Measurements from ENCODE around the gene JOSD2. TPM values are rescaled to one million over a fixed set of nuclear protein-coding genes. Genes with fewer than 3 reads are reported as not detected.

Gene JOSD2
- total and polyA plus RNA-seq, 2 donors (not counting 3 experiments of a cell fraction or from before 2014, with no cell fraction given): 37.4 to 62.8 TPM

- Histone ChIP-seq H3K4me1 (ENCODE audit: control insufficient read depth, extremely low read depth, insufficient read depth, low read length) (no peaks in the 10 kb centered on the region), H3K4me2 (ENCODE audit: insufficient read depth, low read length) (no peak overlapping the region), H3K79me2 (ENCODE audit: control insufficient read depth, insufficient read depth, low read length) (no peaks in the 10 kb centered on the region), H3K9ac (replicated peaks; ENCODE audit: extremely low read depth, insufficient read depth, low read length) (no peak overlapping the region), H2AFZ (ENCODE audit: low read depth, low read length) (no peak overlapping the region), H3K36me3 (ENCODE audit: control insufficient read depth in 2 of 2, extremely low read depth in 1 of 2, insufficient read depth in 2 of 2, low read length in 2 of 2) (no peaks in the 10 kb centered on the region), H3K4me3 (replicated peaks in 1 of 3; ENCODE audit: insufficient read depth in 1 of 3, low read depth in 1 of 3, low read length in 3 of 3) (no peak overlapping the region), H3K27ac (ENCODE audit: insufficient read depth, low read depth, low read length) (no peak overlapping the region), H3K9me1 (replicated peaks; ENCODE audit: control insufficient read depth, extremely low read depth, insufficient read depth, low read length) (no peaks in the 10 kb centered on the region), H4K20me1 (replicated peaks; ENCODE audit: control insufficient read depth, extremely low read depth, insufficient read depth, low read length) (no peaks in the 10 kb centered on the region), H3K9me3 (replicated peaks; ENCODE audit: control insufficient read depth, insufficient read depth, low read length) (no peaks in the 10 kb centered on the region), H3K27me3 (ENCODE audit: control insufficient read depth in 2 of 2, insufficient read depth in 2 of 2, low read length in 2 of 2) (peaks cover 8 to 10% of the 10 kb centered on the region in 2 experiments)
- FAIRE-seq: no peak
- TF ChIP-seq JUN (IDR thresholded peaks at IDR 0.05; ENCODE audit: borderline replicate concordance, insufficient read depth, insufficient read length, low read depth) (no peak), EZH2 (IDR thresholded peaks at IDR 0.05; ENCODE audit: borderline replicate concordance, low read depth, low read length, severe bottlenecking) (no peak), POLR2AphosphoS5 (IDR thresholded peaks at IDR 0.05; ENCODE audit: insufficient read depth, low read depth, low read length) (no peak), MYC (IDR thresholded peaks at IDR 0.05; ENCODE audit: low read depth, low read length) (no peak), GATA2 (IDR thresholded peaks at IDR 0.05; ENCODE audit: insufficient read depth, insufficient read length, low read depth, low read length) (no peak), CTCF (IDR thresholded peaks at IDR 0.05; ENCODE audit: extremely low read depth in 1 of 2, insufficient read depth in 1 of 2, low read depth in 1 of 2, low read length in 2 of 2) (no peak)
- CTCF ChIA-PET: no interaction called here
- POLR2A ChIA-PET: no interaction called here
- DNase-seq (ENCODE audit: low read depth, low spot score): no peak
- dilution Hi-C loops (cut with MboI; ENCODE audit: extremely low pct_ligation_motif_present, low sequenced_read_pairs) (no loop called here), intact Hi-C loops (cut with micrococcal nuclease) (no loop called here)
- no TSS peak for BruUV-seq (replicated peaks)
These were observed 17.8 kb downstream of the JOSD2 start for GRCh38 chr19:50493171-50493570.

All from endothelial cell of umbilical vein (primary cell).